ENCODE data around the gene RASGRF2.
"Not testable (repeated sequence)": the region's sequence is repeated elsewhere in the genome, so short reads cannot be mapped to it uniquely, and the experiment has no call there.

The RASGRF2 gene

GRCh38 chr5:81270394-81271027, 310.3 kb downstream of the RASGRF2 start:
- not testable (repeated sequence) for H3K9me3 ChIP-seq (ENCODE audit: control insufficient read depth, low read length); H3K27ac ChIP-seq (ENCODE audit: insufficient read depth, low read length, poor library complexity, severe bottlenecking); H3K36me3 ChIP-seq (ENCODE audit: control insufficient read depth, insufficient read depth, low read length); DNase-seq; H3K4me3 ChIP-seq (ENCODE audit: insufficient read depth, low read depth, low read length, poor library complexity, severe bottlenecking); H3K27me3 ChIP-seq (replicated peaks; ENCODE audit: control insufficient read depth, insufficient read depth, low read length, poor library complexity, severe bottlenecking); H3K4me1 ChIP-seq (ENCODE audit: control insufficient read depth, insufficient read depth, low read length, poor library complexity, severe bottlenecking)

Data from effector memory CD4-positive, alpha-beta T cell (primary cell).